Gastrocnemius medialis (tissue), 4 donors: ENCODE results near the gene RNF4. TPM values are rescaled to one million over a fixed set of nuclear protein-coding genes. Genes with fewer than 3 reads are reported as not detected.

Experiments
- ATAC-seq, 2 donors: fragments of 150-250 bp; one replicate each; pipeline ENCODE4 v1.9.1; 2016
- DNase-seq, 2 donors: peaks; one replicate each; pipeline ENCODE4 v3.0.0-alpha.2; 2019
- H3K27ac ChIP-seq, 4 donors: fragments of 200-600 bp; sonication (generic); 1 replicate in 1 of 4; 2 replicates in 3 of 4; pipeline ENCODE4 v1.5.1; 2016 to 2018; ENCODE audit warnings: mild to moderate bottlenecking in 2 of 4, moderate library complexity in 1 of 4
- H3K27me3 ChIP-seq, 3 donors: fragments of 200-600 bp; sonication (generic) in 2 of 3; 1 replicate in 1 of 3; 2 replicates in 2 of 3; pipeline versions ENCODE4 v1.5.1 to v1.6.0; 2016 to 2019; ENCODE audit warnings: mild to moderate bottlenecking in 1 of 3, moderate library complexity in 1 of 3
- H3K36me3 ChIP-seq, 2 donors: fragments of 200-600 bp; sonication (generic) in 1 of 2; one replicate each; pipeline ENCODE4 v1.5.1; 2017 to 2018
- H3K4me1 ChIP-seq, 2 donors: fragments of 200-600 bp; sonication (generic) in 1 of 2; one replicate each; pipeline ENCODE4 v1.5.1; 2016 to 2017; ENCODE audit warnings: mild to moderate bottlenecking in 2 of 2
- H3K4me3 ChIP-seq, 4 donors: fragments of 200-600 bp; sonication (generic) in 3 of 4; 1 replicate in 1 of 4; 2 replicates in 3 of 4; pipeline ENCODE4 v1.5.1; 2016 to 2019; ENCODE audit warnings: mild to moderate bottlenecking in 2 of 4
- H3K9me3 ChIP-seq, 3 donors: fragments of 200-600 bp; sonication (generic) in 2 of 3; 1 replicate in 1 of 3; 2 replicates in 2 of 3; pipeline ENCODE4 v1.5.1; 2016 to 2019
- POLR2A ChIP-seq, 2 donors: fragments of 450-650 bp; IDR thresholded peaks; one replicate each; pipeline ENCODE4 v1.6.1; 2017; ENCODE audit warnings: antibody characterized with exemption in 2 of 2, mild to moderate bottlenecking in 2 of 2, moderate library complexity in 2 of 2
- in situ Hi-C, 4 donors: fragments of 200-750 bp; cut with MboI; loops; one replicate each; pipeline versions ENCODE4 v1.15.0 to v1.8.0; 2017; ENCODE audit warnings: low sequenced_read_pairs in 4 of 4
- intact Hi-C: fragments of 100-400 bp; cut with DNase I; formaldehyde crosslinking; loops from one replicate; pipeline ENCODE4 v1.15.1; 2023; ENCODE audit warnings: low total_unique reads
- total RNA-seq, 4 donors: library from RNA; depleted of rRNA; stranded (reverse); fragments of >200 nt; gene quantifications; one replicate each; pipeline versions ENCODE4 v1.1.0 to v1.2.3, GENCODE V29; 2016
- TF ChIP-seq, protein P1 (sequence below), 5 experiments: fragments of 450-650 bp in 3 of 5; fragments of 200-600 bp in 2 of 5; sonication (generic) in 2 of 5; IDR thresholded peaks in 4 of 5; conservative IDR thresholded peaks in 1 of 5; 1 replicate in 4 of 5; 2 replicates in 1 of 5; pipeline ENCODE4 v1.5.1; 2016 to 2019; ENCODE audit warnings: antibody characterized with exemption in 5 of 5, mild to moderate bottlenecking in 3 of 5, moderate library complexity in 3 of 5

Gene RNF4
- total RNA-seq, 4 donors from 2014 or later, result 21.7 to 48.7 (median 34.7) TPM

- Histone ChIP-seq H3K4me3 (peak overlapping the region in 2 of 4 donors; percentile 76 to 88), H3K4me1 (peaks cover 26 to 29% of the 10 kb centered on the region in 2 donors), H3K27me3 (no peaks in the 10 kb centered on the region), H3K9me3 (no peaks in the 10 kb centered on the region), H3K36me3 (peaks cover 0 to 13% of the 10 kb centered on the region in 2 donors), H3K27ac (peak overlapping the region in 3 of 4 donors; percentile 44 to 94 (median 94))
- TF ChIP-seq, protein P1, sequence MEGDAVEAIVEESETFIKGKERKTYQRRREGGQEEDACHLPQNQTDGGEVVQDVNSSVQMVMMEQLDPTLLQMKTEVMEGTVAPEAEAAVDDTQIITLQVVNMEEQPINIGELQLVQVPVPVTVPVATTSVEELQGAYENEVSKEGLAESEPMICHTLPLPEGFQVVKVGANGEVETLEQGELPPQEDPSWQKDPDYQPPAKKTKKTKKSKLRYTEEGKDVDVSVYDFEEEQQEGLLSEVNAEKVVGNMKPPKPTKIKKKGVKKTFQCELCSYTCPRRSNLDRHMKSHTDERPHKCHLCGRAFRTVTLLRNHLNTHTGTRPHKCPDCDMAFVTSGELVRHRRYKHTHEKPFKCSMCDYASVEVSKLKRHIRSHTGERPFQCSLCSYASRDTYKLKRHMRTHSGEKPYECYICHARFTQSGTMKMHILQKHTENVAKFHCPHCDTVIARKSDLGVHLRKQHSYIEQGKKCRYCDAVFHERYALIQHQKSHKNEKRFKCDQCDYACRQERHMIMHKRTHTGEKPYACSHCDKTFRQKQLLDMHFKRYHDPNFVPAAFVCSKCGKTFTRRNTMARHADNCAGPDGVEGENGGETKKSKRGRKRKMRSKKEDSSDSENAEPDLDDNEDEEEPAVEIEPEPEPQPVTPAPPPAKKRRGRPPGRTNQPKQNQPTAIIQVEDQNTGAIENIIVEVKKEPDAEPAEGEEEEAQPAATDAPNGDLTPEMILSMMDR (IDR thresholded peaks at IDR 0.05 in 4 of 5, conservative IDR thresholded peaks at IDR 0.05 in 1 of 5), result no peak
- no peak for TF ChIP-seq POLR2A (IDR thresholded peaks at IDR 0.05)
- ATAC-seq (no peak), DNase-seq (no peak)
- in situ Hi-C loops, result loop anchor here in 1 of 4 donors (25.0 kb wide), 1 partner anchor 258 kb away; no protein-coding TSS in a partner anchor
- intact Hi-C loops, result no loop called here
Measured at GRCh38 chr4:2470791-2471190, 1.9 kb downstream of the RNF4 start.

GRCh38 chr4:2472187-2472586 lies 3.3 kb downstream of the RNF4 start:
- peaks cover 32 to 38% of the 10 kb centered on the region in 2 donors for H3K4me1 ChIP-seq
- DNase-seq, result no peak
- in situ Hi-C loops, result loop anchor here in 1 of 4 donors (25.0 kb wide), 1 partner anchor 260 kb away; no protein-coding TSS in a partner anchor
- no peak overlapping the region for H3K4me3 ChIP-seq
- ATAC-seq, result no peak
- H3K27ac ChIP-seq, result no peak overlapping the region
- intact Hi-C loops, result no loop called here
- peaks cover 0 to 13% of the 10 kb centered on the region in 2 donors for H3K36me3 ChIP-seq
- no peaks in the 10 kb centered on the region for H3K27me3 ChIP-seq
- H3K9me3 ChIP-seq, result no peaks in the 10 kb centered on the region
- TF ChIP-seq, protein P1 (IDR thresholded peaks at IDR 0.05 in 4 of 5, conservative IDR thresholded peaks at IDR 0.05 in 1 of 5), result no peak
- no peak for TF ChIP-seq POLR2A (IDR thresholded peaks at IDR 0.05)

DNA sequence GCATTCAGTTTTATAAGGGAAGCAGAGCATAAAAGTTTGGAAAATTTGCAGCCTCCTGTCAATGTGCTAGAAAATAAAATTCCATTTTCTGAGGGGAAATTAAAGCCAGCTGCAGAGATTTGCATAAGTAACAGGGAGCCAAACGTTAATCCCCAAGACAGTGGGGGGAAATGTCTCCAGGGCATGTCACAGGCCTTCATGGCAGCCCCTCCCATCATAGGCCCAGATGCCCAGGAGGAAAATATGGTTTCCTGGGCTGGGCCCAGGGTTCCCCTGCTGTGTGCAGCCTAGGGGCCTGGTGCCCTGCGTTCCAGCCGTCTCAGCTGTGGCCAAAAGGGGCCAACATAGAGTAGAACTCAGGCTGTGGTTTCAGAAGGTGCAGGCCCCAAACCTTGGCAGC lies 9.3 kb downstream of the RNF4 start:
- intact Hi-C loops, result no loop called here
- Histone ChIP-seq H3K36me3 (no peaks in the 10 kb centered on the region), H3K27ac (no peak overlapping the region), H3K4me3 (no peak overlapping the region), H3K9me3 (no peaks in the 10 kb centered on the region), H3K27me3 (no peaks in the 10 kb centered on the region), H3K4me1 (peaks cover 53 to 55% of the 10 kb centered on the region in 2 donors)
- TF ChIP-seq, protein P1 (IDR thresholded peaks at IDR 0.05 in 4 of 5, conservative IDR thresholded peaks at IDR 0.05 in 1 of 5), result no peak
- TF ChIP-seq POLR2A (IDR thresholded peaks at IDR 0.05), result no peak
- in situ Hi-C loops, result no loop called here
- DNase-seq (no peak), ATAC-seq (no peak)

DNA sequence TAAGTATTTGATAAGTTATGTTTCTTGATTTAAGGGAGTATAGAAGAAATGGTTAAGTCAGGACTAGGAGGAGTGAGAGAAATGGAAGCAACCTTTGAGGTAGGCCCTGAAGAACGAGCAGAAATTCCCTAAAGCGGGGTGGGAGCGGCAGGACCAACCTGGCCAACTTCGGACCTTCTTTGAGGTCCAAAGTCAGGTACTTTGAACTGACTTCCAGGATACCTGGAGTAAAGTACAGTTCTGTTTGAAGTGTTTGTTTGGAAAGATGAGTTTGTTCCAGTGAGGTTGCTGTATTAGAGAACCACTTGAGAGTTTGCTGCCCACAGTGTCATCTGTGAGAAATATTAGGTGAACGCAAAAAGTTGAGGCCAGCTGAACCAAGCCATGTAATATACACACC lies 11.7 kb downstream of the RNF4 start:
- ATAC-seq (no peak), DNase-seq (no peak)
- H3K27ac ChIP-seq, result peak overlapping the region in 1 of 4 donors; percentile 19
- no peaks in the 10 kb centered on the region for H3K27me3 ChIP-seq
- no peak overlapping the region for H3K4me3 ChIP-seq
- H3K36me3 ChIP-seq, result no peaks in the 10 kb centered on the region
- in situ Hi-C loops (no loop called here), intact Hi-C loops (no loop called here)
- H3K4me1 ChIP-seq, result peaks cover 73 to 74% of the 10 kb centered on the region in 2 donors
- no peaks in the 10 kb centered on the region for H3K9me3 ChIP-seq
- no peak for TF ChIP-seq POLR2A (IDR thresholded peaks at IDR 0.05)
- TF ChIP-seq, protein P1 (IDR thresholded peaks at IDR 0.05 in 4 of 5, conservative IDR thresholded peaks at IDR 0.05 in 1 of 5), result no peak

- no peak for ATAC-seq
- in situ Hi-C loops, result no loop called here
- TF ChIP-seq, protein P1 (IDR thresholded peaks at IDR 0.05 in 4 of 5, conservative IDR thresholded peaks at IDR 0.05 in 1 of 5), result no peak
- TF ChIP-seq POLR2A (IDR thresholded peaks at IDR 0.05), result no peak
Measured at GRCh38 chr4:2482192-2482591, 13.3 kb downstream of the RNF4 start.

More at GRCh38 chr4:2482192-2482591, 13.3 kb downstream of the RNF4 start:
- no peak for DNase-seq
- Histone ChIP-seq H3K36me3 (no peaks in the 10 kb centered on the region), H3K4me3 (no peak overlapping the region), H3K27ac (peak overlapping the region; percentile 41 to 66 (median 54)), H3K27me3 (no peaks in the 10 kb centered on the region), H3K4me1 (peaks cover 68 to 71% of the 10 kb centered on the region in 2 donors), H3K9me3 (no peaks in the 10 kb centered on the region)
- intact Hi-C loops, result no loop called here
